ENCODE data around the gene NXT1. TPM values are rescaled to one million over a fixed set of nuclear protein-coding genes. Genes with fewer than 3 reads are reported as not detected.
A peak's percentile ranks its signal among the peaks of the same experiment; 100 is the strongest.
"Not testable (repeated sequence)": the region's sequence is repeated elsewhere in the genome, so short reads cannot be mapped to it uniquely, and the experiment has no call there.

The NXT1 gene
- 15.9 TPM for total RNA-seq

DNA sequence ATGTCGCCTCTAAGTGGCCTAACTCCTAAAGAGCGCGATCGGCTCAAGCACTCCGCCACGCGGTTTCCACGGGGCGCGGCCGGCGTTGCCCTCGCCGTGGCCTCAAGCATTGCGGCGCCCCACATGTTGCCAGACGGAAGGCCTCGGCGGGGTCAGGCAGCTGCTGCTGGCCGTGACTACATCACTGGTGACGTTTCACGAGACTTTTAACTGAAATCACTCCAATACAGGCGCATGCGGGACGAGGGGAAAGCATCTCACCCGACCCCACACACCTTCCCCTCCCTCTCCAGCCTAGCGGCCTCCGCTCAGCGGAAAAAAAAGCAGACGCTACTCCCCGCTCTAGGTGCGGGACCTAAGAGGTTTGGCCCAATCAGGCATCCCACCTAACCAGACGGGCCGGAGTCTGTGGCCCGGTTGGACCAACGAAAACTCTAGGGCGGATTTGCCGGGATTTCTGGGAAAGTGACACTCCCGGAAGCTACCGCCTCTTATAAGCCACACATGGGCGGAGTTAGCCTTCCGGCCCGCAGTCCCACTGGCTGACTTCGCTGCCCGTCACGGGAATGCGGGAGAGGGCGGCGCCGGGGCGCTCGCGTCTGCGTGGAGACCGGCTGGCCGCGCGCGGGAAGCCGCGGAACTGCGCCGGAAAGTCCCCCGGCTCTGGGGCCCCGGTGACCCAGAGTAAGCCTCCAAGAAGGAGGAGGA, at the start of gene NXT1:
Gene NXT1, plus strand, starts transcription at position 596 of the 708 bp plus-strand sequence. CDS start 3,251 bp downstream, outside the sequence.
- ATAC-seq (peak; percentile 95), DNase-seq (ENCODE audit: low spot score) (peak; percentile 97)
- intact Hi-C loops (cut with DNase I): no loop called here

DNA sequence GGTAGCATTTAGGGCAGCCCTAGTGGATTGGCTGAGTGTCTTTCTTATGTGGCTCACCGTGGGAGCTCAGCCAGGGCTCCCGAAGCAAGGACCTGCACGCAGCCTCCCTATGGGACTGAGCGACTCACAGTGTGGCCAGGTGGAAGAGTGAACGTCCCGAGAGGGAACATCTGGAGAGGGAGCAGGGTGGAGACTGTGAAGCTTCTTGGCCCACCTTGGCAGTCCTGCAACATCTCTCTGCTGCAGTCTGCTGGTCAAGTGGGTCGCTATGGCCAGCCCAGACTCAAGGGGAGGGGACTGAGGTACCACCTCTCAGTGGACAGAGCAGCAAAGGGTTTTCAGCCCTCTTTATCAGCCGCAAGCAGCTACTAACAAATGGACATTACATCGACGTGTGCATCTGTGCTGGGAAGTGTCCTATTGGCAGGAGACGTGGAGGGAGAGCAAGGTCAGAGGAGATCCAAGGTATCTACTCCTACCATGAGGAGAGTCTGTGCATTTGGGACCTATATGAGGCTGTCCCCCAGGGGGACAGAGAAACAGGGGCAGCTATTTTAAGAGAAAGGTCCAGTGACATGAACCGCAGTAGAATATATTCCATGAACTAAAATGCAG, 49.0 kb upstream of the NXT1 start:
- intact Hi-C loops (cut with DNase I): no loop called here
- ATAC-seq (no peak), DNase-seq (ENCODE audit: low spot score) (no peak)

DNA sequence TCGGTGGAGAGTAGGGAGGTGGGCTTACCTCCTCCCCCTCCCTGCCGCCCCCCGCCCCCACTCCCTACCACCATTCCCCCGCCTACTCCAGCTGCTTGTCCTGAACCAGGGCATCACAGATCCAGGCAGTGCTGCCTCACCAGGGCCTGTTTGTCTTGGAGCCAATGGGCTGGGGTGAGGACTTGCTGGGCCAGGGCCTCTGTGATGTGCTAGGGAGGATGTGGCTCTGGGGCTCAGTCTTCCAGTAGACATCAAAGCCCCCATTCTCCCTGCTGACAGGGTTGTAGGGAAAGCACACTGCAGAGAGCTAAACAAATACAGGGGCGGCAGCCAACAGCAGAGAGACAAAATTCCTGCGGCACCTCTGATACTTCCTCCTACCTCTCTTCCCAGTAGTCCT, 48.2 kb upstream of the NXT1 start:
- intact Hi-C loops (cut with DNase I): no loop called here
- no peak for ATAC-seq
- peak; percentile 23 for DNase-seq (ENCODE audit: low spot score)

DNA sequence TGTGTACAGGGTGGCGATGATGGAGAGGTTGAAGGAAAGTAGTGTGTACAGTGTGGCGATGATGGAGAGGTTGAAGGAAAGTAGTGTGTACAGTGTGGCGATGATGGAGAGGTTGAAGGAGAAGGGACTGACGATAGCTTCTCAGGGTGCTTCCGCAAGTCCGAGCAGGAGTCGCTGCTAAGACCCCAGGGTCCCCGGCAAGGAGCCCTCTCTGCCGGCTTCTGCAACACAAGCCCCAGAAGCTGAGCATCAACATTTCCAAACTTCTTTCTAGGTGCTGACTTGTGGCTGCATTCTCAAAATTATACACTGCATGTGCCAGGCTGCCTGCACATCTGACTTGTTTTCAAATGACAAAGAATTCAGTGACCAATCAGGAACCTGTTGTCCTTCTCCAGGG, 47.8 kb upstream of the NXT1 start:
- intact Hi-C loops (cut with DNase I): no loop called here
- DNase-seq (ENCODE audit: low spot score) (peak; percentile 30), ATAC-seq (no peak)

DNA sequence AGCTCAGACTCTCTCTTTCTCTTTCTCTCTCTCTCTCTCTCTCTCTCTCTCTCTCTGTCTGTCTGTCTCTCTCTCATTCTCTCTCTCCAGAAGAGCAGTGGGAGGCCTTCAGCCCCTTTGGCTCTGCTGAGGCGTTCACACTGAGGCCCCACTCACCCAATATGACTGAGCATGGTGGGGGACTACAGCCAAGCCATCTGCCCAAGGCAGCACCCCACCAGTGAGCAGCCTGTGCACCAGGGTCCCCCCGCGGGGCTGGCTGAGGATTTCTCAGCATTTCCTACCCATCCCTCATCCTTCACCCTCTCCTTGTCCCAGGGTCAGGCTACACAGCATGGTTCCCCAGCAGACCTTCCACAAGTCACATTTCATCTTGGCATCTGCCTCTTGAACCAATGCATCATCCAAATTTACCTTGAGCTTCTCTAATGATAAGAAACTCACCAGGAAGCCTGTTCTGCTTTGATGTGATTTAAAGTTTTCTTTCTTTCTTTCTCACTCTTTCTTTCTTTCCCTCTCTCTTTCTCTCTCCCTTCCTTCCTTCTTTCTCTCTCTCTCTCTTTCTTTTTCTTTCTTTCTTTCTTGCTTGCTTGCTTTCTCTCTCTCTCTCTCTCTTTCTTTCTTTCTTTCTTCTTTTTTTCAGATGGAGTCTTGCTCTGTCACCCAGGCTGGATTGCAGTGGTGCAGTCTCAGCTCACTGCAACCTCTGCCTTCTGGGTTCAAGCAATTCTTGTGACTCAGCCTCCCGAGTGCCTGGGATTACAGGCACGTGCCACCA, 47.1 kb upstream of the NXT1 start:
- DNase-seq (ENCODE audit: low spot score): no peak
- ATAC-seq: no peak
- intact Hi-C loops (cut with DNase I): no loop called here

DNA sequence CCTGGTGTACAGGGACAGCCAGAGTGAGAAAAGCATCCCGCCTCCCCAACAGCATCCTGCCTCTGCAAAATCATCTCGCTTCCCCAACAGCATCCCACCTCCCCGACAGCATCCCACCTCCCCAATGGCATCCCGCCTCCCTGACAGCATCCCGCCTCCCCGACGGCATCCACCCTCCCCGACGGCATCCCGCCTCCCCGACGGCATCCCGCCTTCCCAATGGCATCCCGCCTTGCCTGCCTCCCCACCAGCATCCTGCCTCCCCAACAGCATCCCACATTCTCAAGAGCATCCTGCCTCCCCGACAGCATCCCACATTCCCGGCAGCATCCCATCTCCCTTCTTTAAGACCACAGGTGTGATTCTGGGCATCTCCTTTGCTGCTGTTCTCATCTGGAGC, 46.0 kb upstream of the NXT1 start:
- no peak for ATAC-seq
- intact Hi-C loops (cut with DNase I): no loop called here
- DNase-seq (ENCODE audit: low spot score): no peak

DNA sequence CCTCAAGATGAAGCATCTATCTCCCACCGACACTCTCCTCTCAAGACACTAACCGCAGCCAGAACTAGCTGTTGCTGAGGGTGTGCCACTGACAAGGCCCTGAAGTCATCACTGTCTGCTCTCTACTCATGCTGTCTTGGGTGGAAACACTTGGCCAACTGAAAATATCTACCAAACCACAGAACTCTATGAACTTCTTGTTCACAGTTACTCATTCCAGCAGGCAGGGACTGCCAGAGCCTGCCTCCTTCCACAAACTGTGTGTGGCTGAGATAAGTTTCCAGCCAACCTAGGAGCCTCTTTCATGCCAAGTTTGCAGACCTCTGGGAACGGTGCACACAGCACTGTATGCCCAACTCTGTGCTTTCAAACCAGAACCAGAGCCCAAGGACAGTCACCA, 45.5 kb upstream of the NXT1 start:
- intact Hi-C loops (cut with DNase I): no loop called here
- peak; percentile 90 for ATAC-seq
- DNase-seq (ENCODE audit: low spot score): no peak

DNA sequence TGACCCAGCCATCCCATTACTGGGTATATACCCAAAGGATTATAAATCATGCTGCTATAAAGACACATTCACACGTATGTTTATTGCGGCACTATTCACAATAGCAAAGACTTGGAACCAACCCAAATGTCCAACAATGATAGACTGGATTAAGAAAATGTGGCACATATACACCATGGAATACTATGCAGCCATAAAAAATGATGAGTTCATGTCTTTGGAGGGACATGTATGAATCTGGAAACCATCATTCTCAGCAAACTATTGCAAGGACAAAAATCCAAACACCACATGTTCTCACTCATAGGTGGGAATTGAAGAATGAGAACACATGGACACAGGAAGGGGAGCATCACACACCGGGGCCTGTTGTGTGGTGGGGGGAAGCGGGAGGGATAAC, 43.2 kb upstream of the NXT1 start:
- intact Hi-C loops (cut with DNase I): not testable (repeated sequence)

DNA sequence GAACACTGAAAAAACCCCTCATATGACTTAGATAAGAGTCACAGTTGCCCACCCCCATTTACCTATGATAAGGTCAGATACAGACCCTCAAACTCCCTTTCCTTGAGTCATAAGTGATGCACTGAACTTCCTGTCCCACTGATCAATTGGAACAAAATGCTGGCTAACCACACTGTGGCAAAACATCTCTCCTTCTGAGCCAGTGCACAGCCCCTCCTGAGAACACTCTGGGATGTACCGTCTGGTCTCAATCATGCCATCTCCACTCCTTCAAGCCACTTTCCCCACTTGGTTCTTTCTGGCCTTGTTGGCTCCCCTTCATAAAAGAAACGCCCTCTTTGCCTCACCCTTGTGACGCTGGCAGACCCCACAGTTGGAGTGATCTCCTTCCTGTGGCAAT, 42.6 kb upstream of the NXT1 start:
- intact Hi-C loops (cut with DNase I): no loop called here
- DNase-seq (ENCODE audit: low spot score): no peak
- peak; percentile 31 for ATAC-seq

More for the DNA sequence above, 43.2 kb upstream of the NXT1 start:
- DNase-seq (ENCODE audit: low spot score); ATAC-seq: not testable (repeated sequence)

DNA sequence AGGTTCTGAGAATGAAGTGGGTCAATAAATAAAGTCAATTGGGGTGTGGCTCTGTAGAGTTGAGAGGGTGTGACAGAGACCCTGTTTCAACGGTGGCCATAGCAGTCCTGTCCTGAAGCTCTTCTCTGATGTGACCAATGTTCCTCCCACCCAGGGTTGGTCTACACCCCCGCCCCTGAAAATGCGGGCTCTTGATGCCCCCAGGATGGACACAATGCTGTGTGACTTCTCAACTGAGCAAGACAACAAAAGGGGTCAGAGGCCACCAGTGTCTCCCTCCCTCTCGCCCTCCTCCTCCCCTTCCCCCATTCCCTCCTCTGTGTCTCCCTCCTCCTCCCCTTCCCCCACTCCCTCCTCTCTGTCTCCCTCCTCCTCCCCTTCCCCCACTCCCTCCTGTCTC, 41.7 kb upstream of the NXT1 start:
- DNase-seq (ENCODE audit: low spot score): no peak
- no peak for ATAC-seq
- intact Hi-C loops (cut with DNase I): no loop called here

DNA sequence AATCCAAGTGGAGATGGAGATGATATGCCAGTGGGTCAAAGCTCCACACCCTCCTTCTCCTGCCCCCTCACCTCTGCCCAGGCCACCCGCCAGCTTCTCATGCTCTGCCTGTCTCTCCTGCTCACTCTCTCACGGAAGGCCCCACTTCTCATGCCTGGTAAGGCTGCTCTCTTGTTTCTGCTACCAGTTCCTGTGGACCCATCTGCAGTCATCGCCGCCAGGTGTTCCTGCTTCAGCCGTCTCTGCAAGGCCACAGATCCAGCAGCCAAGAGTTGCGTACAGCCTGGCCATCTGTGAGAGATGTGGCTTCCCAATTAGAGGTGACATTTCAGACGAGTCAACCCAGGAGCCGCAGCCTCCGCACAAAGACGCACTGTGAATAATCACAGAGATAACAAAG, 40.8 kb upstream of the NXT1 start:
- ATAC-seq: no peak
- intact Hi-C loops (cut with DNase I): no loop called here
- no peak for DNase-seq (ENCODE audit: low spot score)

DNA sequence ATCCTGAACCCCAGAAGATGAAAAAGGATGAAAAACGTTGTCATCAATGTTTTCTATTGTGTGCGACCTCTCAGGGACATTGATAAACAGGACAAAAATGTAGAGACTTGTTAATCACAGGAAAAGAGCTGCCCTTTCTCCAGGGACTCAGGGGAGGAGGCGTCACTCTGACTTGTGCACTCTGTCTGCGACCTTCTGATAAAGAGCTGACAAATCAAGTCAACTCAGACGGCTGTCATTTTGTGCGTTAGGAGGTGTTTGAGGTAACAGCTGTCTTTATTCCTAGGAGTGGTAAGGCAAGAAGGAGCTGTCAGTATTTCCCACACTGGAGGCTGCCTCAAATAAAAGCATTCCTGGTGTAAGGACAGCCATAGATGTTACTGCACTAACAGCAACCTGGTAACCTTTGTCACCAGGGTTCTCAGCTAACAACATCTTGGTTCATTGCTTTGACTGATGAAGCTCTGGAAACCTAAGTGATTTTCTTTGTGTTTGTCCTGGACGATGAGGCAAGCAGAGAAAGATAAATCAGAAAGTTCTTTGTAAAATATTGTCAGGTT, 38.6 kb upstream of the NXT1 start:
- ATAC-seq (no peak), DNase-seq (ENCODE audit: low spot score) (no peak)
- intact Hi-C loops (cut with DNase I): no loop called here

DNA sequence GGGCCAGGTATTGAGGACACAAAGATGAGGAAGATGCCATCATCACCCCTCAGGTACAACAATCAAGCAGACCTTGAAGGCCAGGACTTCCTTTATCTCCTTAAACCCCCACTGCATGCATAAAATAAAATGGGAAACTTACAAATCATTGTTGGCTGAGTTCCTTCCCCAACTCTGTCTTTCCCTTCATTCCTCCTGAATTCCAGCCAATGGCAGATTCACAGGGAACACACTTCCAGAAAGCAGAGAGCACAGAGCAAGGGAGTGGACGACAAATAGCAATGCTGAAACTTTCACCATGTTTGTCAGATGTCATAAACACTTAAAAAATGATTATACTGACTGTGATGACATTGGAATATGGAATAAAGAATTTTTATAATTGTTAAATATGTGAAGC, 37.3 kb upstream of the NXT1 start:
- no peak for DNase-seq (ENCODE audit: low spot score)
- intact Hi-C loops (cut with DNase I): no loop called here
- ATAC-seq: no peak

DNA sequence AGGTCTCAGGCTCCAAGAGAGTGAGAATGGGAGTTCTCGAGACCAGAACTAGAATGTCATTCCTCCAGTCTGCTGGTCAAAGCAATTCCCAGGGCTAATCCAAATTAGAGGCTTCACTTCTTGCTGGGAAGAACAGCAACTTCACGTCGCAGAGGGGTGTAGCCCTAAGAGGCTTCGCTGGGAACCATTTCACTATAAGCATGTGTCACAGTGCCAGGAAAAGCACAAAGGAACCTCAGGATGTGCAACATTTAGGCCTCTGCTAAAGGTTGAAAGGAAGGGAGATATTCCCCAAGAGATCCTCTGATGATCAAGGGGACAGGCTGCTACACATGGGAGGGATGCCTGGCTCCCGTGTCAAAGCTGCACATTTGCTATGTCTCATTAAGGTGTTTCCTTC, 35.9 kb upstream of the NXT1 start:
- peak; percentile 16 for ATAC-seq
- no peak for DNase-seq (ENCODE audit: low spot score)
- intact Hi-C loops (cut with DNase I): no loop called here

DNA sequence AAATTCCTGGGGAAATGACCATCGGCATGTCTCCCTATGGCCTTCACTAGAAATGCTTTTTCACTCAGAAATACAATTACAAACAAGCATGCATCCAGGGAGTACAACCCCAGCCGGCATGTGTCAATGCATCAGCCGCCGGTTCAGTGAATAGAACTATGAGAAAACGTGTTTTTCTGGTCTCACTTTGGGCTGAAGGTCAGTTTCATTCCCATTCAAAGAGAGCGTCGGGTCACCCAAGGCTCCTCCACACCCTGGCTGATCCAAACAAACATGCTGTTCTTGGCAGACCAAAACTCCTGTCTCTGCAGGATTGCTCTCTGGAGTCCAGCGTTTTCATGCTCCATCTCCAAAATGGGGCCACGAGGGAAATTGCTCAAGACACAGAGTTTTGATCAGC, 35.5 kb upstream of the NXT1 start:
- intact Hi-C loops (cut with DNase I): no loop called here
- ATAC-seq: peak; percentile 95
- no peak for DNase-seq (ENCODE audit: low spot score)

DNA sequence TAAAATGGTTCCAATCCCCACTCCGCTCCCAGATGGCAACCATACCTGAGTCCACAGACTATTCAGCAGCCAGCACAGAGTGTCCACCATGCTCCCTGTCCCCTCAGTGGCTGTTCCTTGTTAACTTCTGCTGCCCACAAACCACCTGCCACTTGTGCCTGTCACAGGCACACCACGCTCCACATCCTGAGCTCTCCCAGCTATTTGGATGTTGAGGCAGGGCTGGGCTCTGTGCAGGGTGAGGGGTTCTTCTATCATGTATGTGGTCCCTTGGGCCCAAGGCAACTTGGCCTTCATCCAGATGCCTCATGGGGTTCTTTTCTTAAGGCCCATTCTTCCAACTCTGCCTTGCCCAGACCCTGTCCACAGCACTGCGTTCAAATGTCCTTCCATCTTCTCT, 34.0 kb upstream of the NXT1 start:
- no peak for DNase-seq (ENCODE audit: low spot score)

DNA sequence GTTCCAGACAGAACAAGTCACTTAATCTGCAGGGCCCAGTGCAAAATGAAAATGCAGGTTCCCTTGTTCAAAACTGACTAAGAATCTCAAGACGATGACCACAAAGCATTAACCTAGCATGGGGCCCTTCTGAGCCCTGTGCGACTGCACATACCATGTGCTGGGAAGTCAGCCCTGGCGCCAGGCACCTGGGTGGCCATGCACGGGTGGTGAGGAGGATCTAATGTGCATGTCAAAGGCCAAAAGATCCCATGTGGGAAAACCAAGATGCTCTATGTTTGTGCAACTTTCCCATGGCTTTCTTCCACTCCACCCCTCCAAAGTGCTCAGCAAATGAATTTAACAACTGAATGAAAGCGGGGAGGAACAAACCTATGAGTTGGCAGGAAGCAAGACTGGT, 33.5 kb upstream of the NXT1 start:
- ATAC-seq (no peak), DNase-seq (ENCODE audit: low spot score) (no peak)
- intact Hi-C loops (cut with DNase I): no loop called here

More for the DNA sequence above, 34.0 kb upstream of the NXT1 start:
- no peak for ATAC-seq
- intact Hi-C loops (cut with DNase I): no loop called here

DNA sequence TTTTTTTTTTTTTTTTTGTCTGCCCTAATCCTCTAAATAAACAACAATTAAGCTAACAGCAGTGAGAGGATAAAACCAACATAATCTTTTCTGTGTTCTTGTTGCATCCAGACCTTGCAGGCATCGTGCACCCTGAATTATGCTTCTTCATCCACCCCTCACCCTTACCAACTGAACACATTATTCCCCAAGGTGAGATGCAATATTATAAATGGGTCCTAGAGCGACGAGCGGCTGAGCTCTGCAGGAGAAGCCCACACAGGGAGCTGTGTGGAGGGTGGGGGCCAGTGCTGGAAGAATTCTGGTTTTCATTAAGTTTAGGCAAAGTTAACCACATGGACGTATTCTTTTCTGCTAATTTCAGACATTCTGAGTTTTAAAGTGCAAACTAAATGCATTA, 32.2 kb upstream of the NXT1 start:
- DNase-seq (ENCODE audit: low spot score) (no peak), ATAC-seq (no peak)
- intact Hi-C loops (cut with DNase I): no loop called here

DNA sequence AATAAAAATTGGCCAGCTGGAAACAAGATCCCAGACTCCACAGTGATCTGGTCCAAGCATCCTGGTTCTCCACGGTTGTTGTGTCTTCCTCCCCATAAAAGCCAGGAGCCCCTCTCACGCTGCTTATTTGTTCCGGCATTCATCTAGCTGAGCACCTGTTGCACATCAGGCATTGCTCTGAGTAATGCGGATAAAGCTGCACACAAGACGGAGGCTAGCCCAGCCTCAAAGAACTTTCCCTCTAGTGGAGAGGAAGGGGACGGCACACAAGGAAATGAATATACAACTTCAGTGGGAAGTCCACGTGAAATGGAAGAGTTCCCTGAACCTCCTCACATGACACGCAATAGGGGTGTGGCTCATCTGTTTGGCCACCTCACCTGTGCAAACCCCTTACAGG, 30.3 kb upstream of the NXT1 start:
- DNase-seq (ENCODE audit: low spot score) (no peak), ATAC-seq (no peak)
- intact Hi-C loops (cut with DNase I): loop anchor here (5.0 kb wide), 1 partner anchor 273 kb away; the partner anchor contains the start of gene THBD

DNA sequence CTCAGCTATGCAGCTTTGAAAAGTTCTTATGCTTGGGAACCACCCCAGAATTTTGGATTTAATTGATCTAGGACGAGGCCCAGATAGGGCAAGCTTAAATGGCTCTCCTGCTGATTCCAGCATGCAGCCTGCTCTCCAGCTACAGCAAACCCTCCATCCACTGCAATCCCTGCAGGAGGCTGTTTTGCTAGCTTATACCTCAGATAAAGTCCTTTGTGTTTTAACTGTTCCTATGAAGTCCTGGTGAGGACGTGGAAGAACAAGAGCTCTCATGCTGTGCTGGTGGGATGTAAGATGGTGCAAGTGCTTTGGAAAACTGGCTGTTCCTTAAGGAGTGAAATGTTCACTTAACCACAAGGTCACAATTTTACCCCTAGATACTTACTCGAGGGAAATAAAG, 25.5 kb upstream of the NXT1 start:
- DNase-seq (ENCODE audit: low spot score): no peak
- intact Hi-C loops (cut with DNase I): no loop called here
- ATAC-seq: no peak

Measured in sciatic nerve (tissue), 2 donors.